DMS53 (cell line): ENCODE data around the gene TAS2R31.

ENCODE experiments used
- DNase-seq: peaks from one replicate; lab custom pipeline; 2025; lab: John Stamatoyannopoulos, UW

The TAS2R31 gene

DNA sequence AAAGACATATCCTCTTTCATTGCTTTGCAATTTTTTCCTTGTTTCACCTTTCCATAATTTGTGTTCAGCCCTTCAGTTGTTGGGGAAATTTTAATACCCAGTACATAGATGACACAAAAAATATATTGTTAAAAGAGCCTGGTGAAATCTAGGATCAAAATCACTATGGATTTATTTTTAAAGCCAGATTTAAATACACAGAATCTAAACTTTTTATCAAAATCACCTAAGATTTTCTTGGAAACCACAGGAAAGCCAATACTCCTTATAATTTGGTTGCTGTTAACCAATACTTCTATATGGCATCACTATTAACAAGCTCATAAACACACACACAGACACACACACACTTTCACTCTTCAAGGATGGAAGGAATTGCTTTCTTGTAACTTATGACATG lies 33.0 kb downstream of the TAS2R31 start, which contains the start of gene TAS2R20:
TAS2R20 (minus strand) TSS at position 101 of the 400 bp plus-strand sequence. CDS start 429 bp downstream, outside the sequence.
- no peak for DNase-seq

DNA sequence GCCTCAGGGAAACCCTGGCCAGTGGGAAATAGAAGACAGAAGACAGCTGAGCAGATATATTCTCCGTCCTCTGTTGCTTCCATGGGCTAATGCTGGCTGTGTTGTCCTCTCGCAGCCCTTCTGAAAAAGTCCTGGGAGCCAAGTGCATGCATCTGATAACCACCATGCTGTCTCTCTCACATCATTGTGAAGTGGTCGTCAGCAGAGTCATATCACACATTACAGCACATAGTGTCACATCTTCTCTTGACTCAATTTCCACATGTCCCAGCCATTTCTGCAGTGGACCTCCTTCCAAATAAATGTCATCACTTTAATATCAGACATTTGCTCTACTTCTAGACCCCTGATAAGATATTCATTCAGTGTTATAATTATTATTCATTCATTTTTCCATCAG lies 36.9 kb downstream of the TAS2R31 start:
- DNase-seq = no peak

DNA sequence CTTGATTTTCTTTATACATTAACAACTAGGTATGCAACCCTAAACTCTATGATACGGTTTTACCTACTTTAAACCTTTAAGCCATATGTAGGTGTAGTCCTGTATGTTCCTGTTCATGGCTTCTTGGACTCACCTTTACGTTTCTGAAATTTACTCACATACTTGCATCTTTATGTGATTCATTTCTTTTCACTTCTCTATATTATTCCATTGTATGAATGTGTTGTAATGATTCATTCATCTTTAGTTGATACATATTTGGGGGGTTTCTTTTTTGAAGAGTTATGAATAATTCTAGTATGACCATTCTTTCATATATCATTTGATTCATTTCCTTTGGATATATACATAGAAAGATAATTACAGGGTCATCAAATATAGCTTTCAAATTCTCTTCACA lies 42.1 kb downstream of the TAS2R31 start:
- DNase-seq = no peak

DNA sequence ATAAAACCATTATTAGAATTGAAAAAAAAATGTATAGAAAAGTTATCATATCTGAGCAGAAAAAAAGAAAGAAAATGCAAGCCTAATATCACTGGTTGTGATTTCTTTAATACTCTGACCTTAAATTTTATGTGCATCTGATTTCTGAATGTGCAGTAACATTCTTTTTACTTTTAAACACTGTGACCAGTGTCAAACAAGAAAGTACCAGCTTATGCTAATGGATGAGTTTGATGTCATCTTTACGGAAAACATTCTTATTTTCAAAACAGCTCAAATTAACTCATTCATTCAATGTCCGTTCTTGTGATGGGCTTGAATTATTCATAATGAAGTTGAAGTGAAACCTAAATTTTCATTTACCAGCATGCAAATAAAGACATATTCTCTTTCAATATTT lies 44.4 kb downstream of the TAS2R31 start, which contains the start of gene TAS2R50:
TAS2R50 (minus strand) TSS at position 101 of the 400 bp plus-strand sequence; CDS start at position 49, 52 bp downstream.
- DNase-seq = no peak

DNA sequence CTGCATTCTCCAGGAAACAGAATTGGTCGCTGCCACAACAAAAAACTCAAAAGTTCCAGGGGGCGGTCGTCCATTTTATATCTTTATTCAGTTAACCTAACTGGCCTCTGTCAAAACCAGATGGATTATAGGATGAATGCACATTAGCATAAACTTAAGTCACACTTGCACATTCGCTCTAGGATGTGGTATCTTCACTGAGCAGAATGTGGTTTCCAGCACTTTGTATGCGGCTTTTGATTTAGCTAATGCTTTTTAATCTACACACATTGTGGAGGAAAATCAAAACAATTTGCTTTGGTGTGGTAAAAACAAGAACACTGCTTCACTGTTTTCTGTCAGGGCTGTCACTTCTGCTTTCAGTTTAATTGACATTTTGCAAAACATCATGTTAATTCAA lies 49.0 kb downstream of the TAS2R31 start:
- DNase-seq = no peak
